NCI-H748 treated with DMSO at 0.1 percent for 48 hours (cell line): ENCODE measurements around the gene MIEF1.
"Not testable (repeated sequence)": the region's sequence is repeated elsewhere in the genome, so short reads cannot be mapped to it uniquely, and the experiment has no call there.

Experiments used
- DNase-seq: peaks from one replicate; lab custom pipeline; 2025; lab: John Stamatoyannopoulos, UW

Gene MIEF1

DNA sequence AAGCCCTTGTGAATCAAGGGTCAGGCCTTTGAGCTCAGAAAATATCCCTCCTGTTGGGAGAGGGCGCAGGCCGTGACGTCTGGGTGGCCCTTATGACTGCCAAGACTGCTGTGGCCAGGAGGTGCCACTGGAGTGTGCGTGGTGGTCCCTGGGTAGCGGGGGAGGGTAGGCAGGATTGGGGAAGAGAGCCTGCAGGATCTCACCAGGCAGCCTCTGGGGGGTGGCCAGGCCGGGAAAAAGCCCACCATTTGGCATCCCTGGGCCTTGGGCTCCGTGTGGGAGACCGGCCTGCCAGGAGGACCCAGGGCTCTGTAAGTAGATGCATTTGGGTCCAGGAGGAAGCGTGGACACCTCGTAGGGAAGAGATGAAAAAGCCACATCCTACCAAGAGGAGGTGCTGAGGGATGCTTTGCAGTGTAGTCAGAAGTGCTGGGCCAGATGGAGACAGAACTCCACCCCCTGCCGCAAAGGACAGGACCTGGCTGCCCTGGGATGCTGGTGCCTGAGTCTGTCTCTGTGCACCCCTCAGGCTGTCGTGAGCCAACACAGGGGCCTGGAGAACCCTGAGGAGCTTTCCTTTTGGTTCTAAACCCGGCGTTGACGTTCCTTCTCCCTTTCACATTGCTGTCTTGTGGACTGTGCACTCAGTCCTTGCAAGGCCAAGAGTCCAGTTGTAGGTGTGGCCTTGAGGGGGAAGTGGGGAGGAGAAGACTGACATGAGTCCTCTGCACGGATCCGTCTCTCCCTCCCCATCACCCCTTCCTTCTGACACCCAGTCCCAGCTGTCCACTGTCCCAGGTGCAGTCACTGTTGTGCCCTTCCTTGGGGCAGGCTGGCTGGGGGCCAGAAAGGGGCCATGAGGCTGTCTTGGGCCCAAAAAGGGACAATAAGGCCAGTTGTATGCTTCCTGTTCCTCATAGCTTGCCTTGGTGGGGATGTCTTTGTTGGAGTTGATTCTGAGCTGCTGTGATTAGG is 12.7 kb upstream of the MIEF1 start:
- DNase-seq: no peak

DNA sequence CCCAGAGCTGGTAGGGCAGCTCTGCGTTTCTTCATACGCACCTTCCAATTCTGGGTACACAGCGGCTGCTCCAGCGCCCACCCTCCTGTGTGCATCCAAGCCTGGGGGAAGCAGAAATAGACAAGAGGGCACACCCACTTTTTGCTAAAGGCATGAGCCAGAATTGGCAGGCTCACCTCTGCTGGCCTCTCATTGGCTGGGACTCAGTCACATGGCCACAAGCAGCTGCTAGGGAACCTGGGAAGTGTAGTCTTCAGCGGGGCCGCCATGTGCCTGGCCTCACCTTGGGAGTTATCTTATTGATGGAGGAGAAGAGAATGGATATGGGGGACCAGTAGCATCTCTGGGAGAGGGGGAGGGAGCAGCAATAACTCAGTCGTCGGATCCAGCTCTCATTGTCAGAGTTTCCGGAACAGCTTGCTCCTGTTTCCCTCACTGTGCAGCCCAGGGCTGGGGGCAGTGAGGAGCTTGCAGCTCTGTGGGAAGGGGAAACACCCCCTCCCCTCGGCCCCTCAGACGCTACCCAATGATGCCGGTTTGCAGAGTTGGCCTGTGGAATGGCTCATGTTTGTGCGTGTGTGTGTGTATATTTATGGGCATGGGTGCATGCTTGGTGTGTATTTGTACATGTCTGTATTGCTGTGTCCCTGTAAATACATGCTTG is 11.8 kb upstream of the MIEF1 start:
- DNase-seq: peak; percentile 28

DNA sequence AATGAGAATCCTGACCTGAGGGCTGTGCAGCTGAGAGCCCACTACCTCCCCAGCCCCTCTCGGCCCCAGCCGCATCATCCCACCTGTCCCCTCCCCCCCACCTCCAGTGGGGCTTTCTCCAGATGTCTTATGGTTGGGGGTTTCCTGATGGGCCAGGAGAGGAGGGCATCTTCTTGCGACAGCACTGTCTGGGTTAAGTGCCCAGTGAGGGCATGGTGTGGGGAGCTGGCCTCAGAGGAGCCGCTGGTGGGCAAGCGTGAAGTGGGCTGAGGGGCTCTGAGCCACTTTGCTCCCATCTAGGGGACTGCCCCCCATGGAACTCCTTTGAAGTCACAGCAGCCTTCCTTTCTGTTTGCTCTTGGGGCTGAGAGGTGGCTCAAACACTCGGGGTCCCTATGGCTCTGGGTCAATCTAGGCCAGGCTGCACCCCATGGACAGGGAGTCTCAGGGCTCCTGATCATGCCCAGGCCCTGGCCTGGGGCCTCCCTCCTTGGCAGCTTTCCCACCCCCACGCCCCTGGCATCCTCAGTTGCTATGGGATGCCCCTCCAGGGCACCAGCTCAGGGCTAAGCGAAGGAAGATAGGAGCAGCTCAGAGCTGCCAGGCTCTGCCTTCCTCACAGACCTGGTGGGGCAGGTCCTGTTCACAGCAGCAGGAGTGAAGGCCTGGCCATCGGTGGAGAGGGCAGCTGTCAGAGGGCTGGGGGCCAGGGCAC is 11.0 kb upstream of the MIEF1 start:
- no peak for DNase-seq

DNA sequence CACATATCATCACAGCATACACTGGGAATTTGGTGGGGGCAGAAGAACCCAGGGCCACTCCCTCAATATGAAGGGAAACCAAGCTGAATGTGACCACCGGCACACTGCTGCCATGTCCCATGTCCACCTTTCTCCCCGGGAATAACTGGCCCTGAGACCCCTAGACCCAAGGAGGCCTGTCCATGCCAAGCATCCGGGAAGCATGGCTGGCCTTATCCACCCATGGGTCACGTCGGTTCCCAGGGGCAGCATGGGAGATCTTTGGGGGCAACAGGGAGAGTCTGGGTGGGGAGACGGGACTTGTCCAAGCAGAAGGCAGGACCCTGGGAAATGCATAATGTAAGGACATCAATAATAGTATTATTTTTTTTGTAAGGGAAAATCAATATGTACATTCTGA is 10.4 kb upstream of the MIEF1 start:
- DNase-seq: no peak

DNA sequence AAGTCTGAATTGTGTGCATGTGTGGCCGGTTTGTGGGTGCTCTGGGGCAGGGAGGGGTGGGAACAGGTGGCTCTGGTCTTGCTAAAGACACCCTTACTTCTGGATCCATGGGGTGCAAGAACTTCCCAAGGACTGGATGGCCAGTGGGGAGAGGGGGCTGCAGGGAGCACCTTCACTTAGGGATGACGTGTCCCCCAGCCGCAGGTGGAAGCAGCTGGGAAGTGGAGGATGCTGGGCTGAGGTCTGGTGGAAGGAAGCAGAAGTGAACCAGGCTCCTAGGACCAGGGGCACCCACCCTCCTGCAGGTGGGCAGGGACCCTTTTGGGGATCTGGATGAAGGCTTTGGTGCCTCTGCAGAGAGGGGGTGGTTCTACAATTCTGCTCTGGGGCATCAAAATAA is 9.9 kb upstream of the MIEF1 start:
- DNase-seq: no peak

DNA sequence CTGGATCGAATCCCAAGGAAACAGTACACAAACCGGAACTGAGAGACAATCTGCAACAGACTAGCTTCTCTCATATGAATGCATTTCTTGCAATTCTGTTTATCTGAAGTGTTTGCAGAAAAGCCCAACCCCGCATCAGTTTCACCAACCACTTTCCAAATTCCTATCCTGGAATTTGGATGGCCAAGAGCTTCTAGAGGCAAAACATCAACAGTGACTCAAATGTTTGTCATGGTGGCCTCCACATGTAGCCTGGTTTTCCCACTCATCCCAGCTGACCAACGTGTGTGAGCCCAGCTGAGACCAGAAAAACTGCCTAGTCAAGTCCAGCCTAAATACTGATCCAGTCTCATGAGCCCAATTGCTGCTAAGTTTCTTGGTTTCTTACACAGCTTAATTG is 8.3 kb upstream of the MIEF1 start:
- no peak for DNase-seq

DNA sequence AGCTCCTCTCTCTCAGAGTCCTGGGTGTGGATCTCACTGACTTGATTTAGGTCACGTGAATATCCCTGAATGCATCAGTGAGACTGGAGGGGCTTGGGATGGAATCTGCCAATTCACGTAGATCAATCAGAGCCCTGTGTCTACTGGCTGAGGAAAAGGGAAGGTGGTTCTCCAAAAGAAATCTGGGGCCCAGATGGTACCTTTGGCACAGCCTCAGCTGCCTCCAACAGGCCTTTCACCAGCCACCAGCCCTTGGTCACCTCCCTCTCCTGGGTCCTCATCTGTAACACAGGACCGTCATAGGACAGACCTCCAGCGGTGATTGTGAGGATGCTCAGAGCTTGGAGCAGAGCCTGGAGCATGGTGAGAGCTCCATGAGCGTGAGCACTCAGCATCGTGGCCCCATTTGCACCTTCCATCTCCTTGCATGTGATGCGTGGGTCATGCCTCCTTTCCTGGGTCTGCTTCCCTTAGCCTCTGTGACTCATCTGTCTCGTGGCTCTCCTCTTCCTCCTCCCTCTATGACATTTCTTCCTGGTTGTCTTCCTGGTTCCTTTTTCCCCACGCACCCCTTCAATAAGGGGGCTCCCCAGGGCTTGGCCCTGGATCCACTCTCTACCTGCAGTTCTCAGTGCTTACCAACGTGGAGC is 7.5 kb upstream of the MIEF1 start:
- DNase-seq: no peak

DNA sequence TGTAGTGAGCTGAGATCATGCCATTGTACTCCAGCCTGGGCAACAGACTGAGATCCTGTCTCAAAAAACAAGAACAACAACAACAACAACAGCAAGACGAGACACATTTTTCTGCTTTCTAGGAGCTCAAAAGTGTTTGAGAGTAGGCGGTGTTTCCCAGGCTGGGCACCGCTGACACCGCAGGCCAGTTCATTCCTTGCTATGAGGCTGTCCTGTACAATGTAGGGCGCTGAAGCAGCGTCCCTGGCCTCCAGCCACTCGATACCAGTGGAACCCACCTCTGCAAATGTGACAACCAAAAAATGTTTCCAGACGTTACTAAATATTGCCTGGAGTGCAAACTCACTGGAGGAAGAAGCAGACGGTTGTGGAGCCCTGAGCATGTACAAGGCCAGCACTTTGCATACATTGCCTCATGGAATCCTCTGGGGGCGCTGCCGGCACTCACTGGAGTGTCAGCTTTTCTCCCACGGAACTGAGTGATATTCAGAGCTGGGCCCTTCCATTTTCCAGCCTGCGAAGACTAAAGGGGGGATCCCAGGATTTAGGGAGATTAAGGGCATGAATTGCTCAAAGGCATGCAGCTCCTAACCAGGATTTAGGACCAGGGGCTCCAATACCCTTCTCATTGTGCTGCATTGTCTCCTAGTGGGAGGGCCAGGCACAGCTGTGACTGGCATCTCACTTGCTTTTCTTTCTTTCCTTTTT is 5.8 kb upstream of the MIEF1 start:
- peak; percentile 13 for DNase-seq

DNA sequence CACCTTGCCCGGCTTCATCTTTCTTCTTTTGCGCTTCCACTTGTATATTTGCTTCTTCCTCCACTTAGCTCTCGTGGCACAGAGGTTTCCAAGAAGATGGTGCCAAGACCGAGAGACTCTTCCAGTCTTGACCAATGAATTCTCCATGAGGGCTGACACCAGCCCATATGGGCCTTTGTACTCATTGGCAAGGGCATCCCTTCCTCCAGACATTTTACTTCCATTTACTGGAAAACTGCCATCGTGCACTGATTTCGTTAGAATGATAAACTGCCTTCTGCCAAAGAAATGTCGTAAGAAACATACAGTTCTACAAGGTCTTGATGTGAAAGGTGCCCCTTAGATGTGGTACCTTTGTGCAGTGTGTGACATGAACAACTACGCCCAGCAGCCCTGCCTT is 4.7 kb upstream of the MIEF1 start:
- no peak for DNase-seq

DNA sequence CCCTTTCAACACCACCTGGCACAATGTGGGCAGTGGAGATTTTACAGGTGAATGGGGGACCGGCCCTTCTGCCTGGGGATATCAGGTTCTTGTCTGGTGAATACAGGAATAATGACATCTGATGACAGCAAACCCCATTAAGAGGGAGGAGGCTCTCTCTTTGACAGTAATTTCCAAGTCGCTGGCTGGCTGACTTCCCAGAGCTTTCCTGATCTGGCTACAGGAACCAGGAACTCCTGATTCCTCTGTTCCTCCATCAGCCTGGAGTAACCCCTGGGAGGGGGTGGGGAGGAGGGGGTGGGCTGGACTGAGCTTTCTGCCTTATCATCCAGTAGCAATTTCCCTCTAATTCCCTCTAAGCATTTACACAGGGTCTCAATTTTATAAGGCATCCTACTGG is 3.7 kb upstream of the MIEF1 start:
- DNase-seq: no peak

DNA sequence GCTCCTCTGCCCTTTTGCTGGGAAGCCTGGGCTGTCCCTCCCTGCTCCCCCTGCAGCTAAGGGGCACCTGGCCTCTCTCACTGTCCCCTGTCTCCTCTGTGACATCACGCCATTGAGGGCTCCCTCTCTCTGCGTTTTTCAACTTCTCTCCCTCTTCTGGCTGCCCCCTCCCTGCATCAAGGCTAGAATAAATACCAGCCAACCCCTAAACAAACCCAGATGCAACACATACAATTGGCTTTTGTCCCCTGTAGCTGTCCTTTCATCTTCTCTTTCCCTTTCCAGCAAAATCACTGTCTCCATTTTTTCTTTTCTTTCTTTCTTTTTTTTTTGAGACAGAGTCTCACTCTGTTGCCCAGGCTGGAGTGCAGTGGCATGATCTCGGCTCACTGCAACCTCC is 3.3 kb upstream of the MIEF1 start:
- DNase-seq: no peak

DNA sequence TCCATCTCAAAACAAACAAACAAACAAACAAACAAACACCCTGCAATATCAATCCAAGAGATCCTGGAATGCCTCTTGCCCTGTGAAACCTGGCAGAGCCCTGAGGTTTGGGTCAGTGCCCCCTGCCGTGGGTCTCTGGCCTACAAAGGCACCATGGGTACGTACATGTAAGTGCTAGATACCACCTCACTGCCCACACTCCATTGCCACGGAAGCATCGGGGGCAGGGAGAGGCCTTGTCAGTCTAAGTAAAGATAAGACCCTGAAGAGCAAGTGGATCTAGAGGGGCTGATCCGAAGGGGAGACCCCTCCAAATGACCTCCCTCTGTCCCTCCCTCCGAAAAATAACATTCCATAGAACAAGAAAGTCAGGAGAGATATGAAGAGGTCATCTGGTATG is 2.0 kb upstream of the MIEF1 start:
- no peak for DNase-seq

DNA sequence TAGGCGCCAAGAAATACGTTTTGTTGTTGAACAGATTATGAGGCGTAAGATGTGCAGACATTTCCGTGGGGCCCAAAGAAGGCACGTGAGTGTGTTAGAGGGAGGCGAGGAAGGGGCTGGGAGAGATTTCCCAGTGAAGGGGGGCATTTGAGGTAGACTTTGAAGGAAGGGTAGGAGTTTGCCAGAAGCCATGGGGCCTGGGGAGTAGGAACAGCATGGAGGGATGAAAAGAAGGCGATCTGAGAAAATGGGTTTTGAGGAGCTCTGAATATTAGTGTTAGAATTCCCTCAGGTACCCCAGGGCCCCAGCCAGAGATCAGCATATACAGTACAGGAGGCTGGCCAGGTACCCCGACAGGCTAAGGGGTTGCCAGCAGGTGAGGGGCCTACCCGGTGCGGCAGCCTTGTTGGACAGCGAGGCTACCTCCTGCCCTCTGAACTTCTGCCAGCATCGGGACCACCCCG is 414 bp upstream of the MIEF1 start:
- no peak for DNase-seq

DNA sequence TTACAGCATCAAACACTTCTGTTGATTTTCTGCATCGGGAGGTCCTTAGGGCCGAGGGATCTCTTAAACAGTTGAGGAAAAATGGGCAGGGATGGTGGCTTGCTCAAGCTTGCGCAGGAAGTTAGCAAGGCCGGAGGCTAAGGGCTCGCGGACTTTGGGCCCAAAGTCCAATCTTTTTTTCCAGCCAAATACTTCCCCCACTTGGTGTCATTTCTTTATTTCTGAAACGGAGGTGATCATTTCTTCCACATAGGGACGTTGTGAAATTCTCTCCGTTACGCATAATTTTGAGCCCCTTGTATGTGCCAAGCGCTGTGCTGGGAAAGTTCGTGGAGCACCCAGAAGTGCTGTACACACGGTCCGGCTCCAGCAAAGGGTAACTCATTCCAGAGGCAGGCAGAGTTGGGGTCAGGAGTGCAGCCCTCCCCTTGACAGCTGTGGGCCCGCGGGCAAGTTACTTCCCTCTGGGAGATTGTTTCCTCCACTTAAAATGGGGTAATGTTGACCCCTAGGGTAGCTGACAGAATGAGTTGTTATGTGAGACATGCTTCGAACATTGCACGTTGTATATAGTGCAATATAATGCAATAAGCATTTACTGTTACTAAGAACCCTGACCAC is 809 bp downstream of the MIEF1 start:
- no peak for DNase-seq

DNA sequence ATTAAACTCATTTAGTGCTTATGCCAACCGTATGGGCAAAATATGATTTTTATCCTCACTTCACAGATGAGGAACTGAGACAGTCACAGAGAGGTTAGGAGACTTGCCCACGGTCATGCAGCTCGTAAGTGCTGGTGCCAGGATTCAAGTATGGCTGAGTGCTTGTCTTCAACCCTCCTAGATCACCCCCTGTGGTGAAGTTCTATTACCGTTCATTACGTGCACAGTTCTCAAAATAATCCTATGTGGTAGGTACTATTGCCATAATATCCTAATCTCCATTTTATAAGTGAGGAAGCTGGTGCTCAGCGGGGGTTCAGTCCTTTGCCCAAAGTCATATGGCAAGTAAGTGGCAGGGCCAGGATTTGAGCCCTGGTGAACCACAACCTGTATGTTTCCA is 1.5 kb downstream of the MIEF1 start:
- no peak for DNase-seq

DNA sequence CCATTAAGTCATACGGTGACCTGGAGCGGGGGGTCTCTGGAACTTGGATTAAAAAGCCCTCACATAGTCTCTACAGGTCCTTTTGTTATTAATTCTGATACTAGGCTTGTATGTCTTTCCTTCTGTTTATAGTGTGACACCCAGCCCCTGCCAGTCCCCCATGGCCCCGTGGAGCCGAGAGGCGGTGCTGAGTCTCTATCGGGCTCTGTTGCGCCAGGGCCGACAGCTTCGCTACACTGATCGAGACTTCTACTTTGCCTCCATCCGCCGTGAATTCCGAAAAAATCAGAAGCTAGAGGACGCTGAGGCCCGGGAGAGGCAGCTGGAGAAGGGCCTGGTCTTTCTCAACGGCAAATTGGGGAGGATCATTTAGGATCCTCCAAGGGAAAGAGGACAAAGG is 2.0 kb downstream of the MIEF1 start:
- DNase-seq: no peak

DNA sequence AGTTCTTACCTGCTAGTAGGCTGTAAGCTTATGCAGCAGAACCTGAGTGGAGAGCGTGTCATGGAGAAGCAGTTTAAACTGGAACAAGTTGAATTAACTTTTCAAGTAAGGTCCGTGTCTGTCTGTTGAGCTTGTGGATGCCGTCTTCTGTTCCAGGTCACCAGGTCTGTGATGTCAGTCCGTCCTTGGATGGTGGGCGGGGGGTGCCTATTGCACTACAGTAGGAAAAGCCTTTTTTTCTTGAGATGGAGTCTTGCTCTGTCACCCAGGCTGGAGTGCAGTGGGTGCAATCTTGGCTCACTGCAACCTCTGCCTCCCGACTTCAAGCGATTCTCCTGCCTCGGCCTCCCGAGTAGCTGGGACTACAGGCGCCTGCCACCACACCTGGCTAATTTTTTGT is 4.9 kb downstream of the MIEF1 start:
- DNase-seq: not testable (repeated sequence)

DNA sequence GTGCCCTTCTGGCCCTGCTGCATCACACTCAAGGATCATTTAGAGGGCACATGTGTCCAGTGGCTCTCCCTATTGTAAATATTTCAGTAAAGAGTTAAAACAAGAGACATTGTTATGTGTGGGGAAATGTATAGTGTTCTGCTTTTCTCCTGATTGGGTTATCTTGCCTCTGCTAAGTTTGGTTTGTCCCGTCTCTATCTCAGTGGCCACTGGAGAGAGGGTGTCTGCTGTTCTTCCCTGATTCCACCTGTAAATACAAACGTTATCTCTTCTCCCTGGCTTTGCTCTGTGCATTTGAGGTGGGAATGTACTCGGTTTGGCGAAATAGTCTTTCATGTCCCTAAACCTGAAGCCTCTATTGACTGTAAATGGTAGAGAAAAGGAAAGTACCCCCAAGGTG is 6.3 kb downstream of the MIEF1 start:
- DNase-seq: no peak

DNA sequence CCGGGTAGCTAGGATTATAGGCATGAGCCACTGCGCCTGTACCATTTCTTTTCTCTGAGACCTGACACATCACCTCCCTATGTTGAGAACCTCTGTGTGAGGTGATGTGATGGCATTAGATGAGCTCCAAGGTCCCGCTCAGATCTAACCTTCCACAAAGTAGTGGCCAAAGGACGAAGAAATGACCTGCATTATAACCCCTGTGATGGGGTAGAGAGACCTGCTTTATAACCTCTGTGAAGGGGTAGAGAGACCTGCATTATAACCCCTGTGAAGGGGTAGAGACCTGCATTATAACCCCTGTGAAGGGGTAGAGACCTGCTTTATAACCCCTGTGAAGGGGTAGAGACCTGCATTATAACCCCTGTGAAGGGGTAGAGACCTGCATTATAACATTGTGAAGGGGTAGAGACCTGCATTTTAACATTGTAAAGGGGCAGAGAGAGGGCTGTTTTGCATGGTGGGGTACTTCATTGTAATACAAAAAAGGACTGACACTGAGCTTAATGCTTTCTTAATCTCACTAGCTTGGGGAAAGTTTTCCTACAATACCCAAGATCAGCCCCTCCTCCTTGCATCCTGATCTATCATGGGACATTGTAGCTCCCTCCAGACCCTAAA is 8.5 kb downstream of the MIEF1 start:
- no peak for DNase-seq

DNA sequence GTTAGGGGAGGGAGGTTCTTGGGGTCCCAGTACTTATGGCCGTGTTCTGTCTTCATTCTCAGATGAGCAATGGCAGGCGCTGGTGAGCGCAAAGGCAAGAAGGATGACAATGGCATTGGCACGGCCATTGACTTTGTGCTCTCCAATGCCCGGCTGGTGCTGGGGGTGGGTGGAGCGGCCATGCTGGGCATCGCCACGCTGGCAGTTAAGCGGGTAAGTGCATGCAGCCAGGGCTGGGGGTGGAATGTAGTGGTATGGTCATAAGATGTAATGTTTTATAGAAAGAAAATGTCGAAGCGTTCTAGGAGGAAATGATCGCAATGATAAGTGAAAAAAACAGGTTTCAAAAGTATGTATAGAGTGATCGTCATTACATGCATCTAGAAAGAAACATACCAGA is 9.1 kb downstream of the MIEF1 start:
- no peak for DNase-seq

DNA sequence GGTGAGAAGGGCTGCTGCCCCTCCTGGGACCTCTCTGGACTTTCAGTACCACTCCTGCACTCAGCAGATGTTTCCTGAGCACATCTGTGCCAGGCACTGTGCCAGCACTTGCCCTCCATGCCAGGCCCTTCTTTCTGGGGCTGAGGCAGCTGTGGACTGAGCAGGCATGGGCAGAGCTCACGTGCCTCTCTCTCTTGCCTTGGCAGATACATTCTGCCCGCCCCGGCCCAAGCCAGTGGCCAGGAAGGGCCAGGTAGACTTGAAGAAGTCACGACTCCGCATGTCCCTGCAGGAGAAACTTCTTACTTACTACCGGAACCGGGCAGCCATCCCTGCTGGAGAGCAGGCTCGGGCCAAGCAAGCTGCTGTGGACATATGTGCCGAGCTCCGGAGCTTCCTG is 9.9 kb downstream of the MIEF1 start:
- no peak for DNase-seq
